NCI-H2029 (cell line): ENCODE measurements around the gene SAA1.

Experiments used
- DNase-seq: peaks from one replicate; lab custom pipeline; 2025; lab: John Stamatoyannopoulos, UW

The SAA1 gene

DNA sequence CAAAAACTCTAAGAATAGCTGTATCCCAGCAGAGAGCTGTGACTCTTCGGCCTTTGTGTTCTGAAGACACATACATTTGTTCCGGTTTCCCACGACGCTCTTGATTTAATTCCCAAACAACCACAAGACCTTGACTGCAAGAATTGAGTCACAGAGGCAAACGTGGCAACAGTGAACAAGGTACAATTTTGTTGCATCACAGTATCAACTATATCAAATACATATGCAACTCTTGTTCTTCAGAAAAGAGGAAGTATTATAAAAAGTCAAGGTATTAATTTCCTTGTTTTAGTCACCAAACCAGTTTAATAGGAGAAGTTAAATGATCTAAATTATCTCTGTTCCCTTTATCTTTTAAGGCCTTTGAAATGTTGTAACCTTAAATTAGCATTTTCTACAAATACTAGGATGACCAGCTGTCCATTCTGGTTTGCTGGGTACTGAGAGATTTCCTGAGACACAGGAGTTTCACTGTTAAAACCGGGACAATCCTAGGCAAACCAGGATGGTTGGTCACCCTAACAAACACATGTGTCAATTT lies 44.8 kb downstream of the SAA1 start:
- DNase-seq: no peak

DNA sequence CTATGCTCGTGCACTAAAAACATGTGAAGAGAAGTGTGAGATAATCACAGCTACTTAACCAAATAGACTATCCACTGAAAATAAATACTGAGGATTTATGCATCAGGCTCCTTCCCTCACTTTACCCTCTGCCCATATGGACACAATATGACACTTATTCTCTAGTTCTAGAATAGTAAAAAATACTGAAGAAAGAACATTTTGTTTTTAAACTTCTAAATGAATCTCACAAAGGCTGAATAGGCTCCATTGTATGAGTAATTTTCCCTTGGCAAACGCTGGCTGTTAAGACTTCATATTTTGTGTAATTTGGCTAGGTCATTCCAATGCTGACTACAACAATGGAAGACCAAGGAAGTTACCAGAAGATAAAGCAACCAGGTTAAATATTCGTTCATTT lies 45.9 kb downstream of the SAA1 start:
- no peak for DNase-seq

DNA sequence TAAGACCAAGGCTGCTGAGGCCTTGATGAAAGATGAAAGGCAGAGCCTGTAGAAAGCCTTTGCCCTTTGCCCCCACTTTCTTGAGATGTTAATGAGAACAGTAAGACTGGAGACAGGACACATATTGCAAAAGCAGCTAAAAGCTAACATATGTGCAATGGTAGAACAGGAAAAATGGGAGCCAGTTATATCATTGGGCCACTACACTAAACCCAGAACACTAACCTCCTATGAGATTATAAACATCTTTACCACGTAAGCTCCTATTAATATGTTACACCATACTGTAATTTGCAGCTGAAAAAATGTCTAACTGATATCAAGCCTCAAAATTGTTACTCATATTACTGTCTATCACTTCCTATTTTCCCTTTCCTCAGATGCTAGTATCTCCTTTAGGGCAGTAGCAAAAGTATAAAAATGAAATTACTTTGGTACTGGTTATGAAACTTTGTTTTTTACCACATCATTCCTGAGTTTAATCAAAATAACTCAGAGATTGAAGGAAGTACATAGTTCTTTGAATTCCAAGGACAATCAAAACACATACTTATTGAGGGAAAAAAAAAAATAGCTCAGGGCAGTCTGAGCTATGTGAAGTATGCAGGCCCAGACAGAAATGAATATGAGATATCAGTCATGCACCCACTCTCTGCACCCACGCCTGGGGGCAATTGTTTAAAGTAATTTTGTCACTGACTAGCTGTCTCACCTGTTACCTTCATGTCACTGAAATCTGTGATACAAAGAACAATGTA lies 46.8 kb downstream of the SAA1 start:
- DNase-seq: no peak

DNA sequence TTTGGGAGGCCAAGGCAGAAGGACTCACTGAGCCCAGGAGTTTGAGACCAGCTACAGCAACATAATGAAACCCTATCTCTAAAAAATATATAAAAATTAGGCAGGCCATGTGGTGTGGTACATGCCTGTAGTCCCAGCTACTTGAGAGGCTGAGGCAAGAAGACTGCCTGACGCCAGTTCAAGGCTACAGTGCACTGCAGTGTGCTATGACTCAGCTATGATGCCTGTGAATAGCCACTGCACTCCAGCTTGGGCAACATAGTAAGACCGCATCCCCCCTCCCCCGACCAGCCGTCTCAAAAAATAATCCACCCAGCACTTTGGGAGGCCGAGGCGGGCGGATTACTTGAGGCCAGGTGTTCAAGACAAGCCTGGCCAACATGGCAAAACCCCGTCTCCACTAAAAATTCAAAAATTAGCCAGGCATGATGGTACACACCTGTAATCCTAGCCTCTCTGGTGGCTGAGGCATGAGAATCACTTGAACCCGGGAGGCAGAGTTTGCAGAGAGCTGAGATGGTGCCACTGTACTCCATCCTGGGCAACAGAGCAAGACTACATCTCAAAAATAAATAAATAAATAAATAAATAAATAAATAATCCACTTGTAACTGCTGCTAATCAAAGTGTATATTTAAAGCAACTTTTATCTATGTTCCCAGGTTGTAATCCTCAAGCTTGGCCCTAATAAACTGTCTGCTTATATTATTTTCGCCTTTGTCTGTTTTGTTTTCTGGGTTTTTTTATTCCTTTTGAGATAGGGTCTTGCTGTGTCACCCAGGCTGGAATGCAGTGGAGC lies 48.1 kb downstream of the SAA1 start:
- no peak for DNase-seq

DNA sequence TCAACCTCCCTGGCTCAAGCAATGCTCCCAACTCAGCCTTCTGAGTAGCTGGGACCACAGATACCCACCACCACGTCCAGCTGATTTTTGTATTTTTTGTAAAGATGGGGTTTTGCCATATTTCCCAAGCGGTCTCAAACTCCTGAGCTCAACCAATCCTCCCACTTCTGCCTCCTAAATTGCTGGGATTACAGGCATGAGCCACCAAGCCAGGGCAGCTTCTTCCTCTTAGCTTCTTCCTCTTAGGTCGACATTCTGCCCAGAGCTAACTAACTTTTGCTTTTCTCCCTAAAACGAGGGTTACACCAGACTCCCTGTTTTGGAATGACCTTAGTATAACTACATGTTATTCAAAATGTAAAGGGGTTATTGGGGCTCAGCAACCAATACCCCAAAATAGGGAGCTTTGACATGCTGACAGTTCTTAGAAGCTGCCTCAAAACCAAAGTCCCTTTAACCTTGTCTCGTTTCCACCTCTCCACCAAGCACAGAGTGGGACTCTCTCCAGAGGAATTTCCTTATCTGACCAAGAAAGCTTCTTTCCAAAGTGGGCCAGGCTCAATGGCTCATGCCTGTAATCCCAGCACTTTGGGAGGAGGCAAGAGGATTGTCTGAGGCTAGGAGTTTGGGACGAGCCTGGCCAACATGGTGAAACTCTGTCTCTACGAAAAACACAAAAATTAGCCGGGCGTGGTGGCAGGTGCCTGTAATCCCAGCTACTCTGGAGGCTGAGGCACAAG lies 48.9 kb downstream of the SAA1 start:
- DNase-seq: no peak

DNA sequence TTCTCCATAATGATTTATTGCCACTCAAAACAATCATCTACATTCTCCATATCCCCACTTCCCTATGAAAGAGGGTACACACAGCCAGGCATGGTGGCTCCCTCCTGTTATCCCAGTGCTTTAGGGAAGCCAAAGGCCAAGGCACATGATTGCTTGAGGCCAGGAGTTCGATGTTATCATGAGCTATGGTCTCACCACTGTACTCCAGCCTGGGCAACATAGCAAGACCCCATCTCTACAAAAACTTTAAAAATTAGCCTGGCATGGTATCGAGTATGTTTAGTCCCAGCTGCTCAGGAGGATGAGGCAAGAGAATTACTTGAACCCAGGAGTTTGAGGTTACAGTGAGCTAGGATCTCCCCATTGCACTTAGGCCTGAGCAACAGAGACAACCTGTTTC lies 49.8 kb downstream of the SAA1 start:
- no peak for DNase-seq

DNA sequence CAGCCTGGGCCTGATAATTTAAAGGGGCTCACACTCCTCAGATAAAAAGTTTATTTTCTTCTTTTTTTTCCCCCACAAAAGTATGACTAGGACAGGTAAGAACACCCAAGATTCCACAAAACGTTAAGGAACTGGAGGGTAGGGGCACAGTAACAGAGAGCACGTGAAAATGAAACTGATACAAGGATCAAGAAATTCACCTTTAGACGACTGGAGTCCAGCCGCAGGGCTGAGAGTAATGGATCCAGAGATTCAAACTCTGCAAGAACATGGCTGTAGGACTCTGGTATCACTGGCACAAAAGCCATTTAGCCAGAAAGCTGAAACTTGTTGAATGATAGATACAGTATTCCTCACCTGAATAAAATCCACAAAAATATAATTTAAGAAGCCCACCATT lies 51.5 kb downstream of the SAA1 start:
- DNase-seq: no peak
